Skin of body (tissue), 2 donors: ENCODE data around the gene B3GAT3. TPM values are rescaled to one million over a fixed set of nuclear protein-coding genes. Genes with fewer than 3 reads are reported as not detected.
"Not testable (repeated sequence)": the region's sequence is repeated elsewhere in the genome, so short reads cannot be mapped to it uniquely, and the experiment has no call there.

Experiments used
- DNase-seq: peaks from one replicate; lab custom pipeline; 2025; lab: John Stamatoyannopoulos, UW
- total RNA-seq: library from RNA; depleted of rRNA; stranded (reverse); fragments of >200 nt; gene quantifications from one replicate; pipeline ENCODE4 v1.2.3, GENCODE V29; 2014

Gene B3GAT3
- total RNA-seq, 1 donor from 2014 or later, result 12.5 TPM

- peak; percentile 98 for DNase-seq
These were observed 24.4 kb upstream of the B3GAT3 start, which contains the start of gene GANAB for GRCh38 chr11:62645946-62646824. TSS of gene GANAB (minus strand) at chr11:62646613. CDS start at chr11:62646599, 14 bp downstream.

DNA sequence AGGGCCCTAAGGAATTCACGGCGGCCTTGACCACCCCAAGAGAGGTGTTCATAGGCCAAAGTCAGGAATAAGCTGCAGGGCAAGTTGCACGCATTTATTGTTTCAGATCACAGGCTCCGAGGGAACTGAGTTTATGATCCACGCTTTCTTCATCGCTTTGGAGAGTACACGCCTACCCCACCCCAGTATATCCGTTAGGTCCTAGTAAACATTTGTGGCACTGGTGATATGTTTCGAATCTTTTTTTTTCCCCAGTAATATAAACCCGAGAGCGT lies 23.8 kb upstream of the B3GAT3 start:
- no peak for DNase-seq

DNA sequence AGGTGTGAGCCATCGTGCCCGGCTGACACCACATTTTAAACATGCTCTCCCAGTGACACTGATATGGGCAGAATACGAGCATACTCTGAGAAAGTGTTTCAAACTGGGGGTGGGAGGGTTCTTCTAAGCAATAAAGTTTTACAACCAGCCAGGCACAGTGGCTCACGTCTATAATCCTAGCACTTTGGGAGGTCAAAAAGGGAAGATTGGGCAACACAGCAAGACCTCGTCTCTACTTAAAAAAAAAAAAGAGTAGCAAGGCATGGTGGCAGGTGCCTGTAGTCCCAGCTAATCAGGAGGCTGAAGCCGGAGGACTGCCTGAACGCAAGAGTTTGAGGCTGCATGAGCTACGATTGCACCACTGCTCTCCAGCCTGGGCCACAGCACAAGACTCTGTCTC lies 22.4 kb upstream of the B3GAT3 start:
- no peak for DNase-seq

DNA sequence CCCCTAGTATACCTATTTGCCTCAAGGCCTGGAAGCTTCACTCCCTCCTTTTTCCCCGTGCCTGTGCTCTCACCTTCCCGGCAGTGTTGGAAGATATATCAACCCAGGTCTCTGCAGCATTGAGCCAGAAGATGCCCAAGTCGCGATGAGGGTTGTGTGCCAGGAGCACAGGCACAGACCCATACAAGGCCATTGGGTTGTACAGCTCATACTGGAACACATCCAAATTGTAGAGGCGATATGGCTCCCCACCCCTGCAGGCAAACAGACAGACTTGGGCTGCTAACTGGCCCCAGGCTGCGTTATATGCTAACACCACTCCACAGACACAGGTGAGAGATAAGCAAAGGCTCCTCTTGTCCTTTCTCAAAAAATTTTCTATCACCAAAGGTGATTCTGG lies 10.7 kb upstream of the B3GAT3 start:
- DNase-seq, result no peak

GRCh38 chr11:62627713-62628112 lies 5.9 kb upstream of the B3GAT3 start:
- DNase-seq, result no peak

DNA sequence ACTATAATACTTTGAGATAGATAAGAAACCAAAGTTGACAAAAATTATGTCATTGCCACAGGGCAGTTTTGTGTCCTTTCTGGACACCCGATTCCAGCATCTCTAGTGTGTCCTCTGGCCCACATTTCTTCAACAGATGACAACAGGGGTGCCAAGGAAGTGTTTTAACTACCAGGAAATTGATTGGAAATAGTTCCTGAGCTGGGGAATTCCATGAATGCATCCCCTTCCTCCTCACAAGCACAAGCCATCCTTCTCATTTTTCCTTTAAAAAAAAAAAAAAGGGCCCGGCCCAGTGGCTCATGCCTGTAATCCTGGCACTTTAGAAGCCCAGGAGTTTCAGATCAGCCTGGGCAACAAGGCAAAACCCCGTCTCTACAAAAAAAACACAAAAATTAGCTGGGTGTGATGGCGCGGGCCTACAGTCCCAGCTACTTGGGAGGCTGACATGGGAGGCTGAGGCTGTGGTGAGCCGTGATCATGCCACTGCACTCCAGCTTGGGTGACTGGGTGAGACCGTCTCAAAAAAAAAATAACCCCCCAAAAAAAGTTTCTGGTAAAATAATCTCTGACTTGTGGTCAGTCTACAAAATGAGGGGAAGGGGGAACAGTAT lies 797 bp upstream of the B3GAT3 start:
- no peak for DNase-seq

GRCh38 chr11:62621027-62621566 lies 689 bp downstream of the B3GAT3 start:
- DNase-seq, result no peak

DNA sequence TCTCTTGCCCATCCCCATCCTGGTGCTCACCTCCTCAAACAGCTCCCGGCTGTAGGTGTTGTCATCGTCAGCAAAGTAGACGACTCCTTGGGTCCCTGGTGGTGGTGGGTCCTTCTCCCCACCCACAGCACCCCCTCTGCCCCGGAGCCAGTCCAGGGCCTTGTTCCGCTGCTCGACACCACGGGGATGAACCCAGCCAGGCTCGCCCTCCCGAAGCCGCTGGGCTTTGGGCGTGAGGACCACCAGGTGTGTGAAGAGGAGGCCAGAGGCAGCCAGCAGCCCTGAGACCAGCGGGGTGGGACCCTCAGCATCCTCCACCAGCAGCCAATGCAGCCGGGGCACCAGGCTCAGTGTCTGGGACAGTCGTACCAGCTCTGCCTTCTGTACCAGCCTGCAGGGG lies 4.8 kb downstream of the B3GAT3 start:
- DNase-seq, result not testable (repeated sequence)

DNA sequence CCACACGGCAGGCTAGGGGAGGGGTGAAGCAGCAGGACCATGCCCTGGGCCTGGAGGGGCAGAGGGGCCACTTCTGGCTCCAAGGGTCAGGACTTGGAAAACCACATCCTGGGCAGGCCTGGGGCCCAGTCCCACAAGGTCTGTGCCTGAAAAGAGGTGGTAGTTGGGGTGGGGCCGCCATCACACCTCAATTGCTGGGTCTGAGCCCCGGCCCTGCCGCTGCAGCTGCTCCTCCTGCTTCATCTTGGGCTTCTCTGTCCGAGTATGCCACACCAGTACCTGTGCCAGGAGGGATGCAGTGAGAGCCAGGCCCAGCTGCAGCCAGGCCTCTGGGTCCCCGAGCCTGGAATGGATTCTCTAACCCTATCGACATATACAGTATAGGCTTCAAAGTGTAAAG lies 6.3 kb downstream of the B3GAT3 start:
- no peak for DNase-seq

- no peak for DNase-seq
These were observed 7.5 kb downstream of the B3GAT3 start for GRCh38 chr11:62614275-62614674.

- no peak for DNase-seq
These were observed 8.5 kb downstream of the B3GAT3 start for GRCh38 chr11:62613291-62613778.

GRCh38 chr11:62612366-62613290 lies 9.2 kb downstream of the B3GAT3 start, which contains the start of the genes EML3 and ROM1:
TSS of gene EML3 (minus strand) at chr11:62612775. CDS start at chr11:62612457, 318 bp downstream.
TSS of gene ROM1 (plus strand) at chr11:62613257. CDS start at chr11:62613282, 25 bp downstream.
- peak; percentile 81 for DNase-seq

- peak; percentile 26 for DNase-seq
These were observed 10.0 kb downstream of the B3GAT3 start for GRCh38 chr11:62611705-62612365.

DNA sequence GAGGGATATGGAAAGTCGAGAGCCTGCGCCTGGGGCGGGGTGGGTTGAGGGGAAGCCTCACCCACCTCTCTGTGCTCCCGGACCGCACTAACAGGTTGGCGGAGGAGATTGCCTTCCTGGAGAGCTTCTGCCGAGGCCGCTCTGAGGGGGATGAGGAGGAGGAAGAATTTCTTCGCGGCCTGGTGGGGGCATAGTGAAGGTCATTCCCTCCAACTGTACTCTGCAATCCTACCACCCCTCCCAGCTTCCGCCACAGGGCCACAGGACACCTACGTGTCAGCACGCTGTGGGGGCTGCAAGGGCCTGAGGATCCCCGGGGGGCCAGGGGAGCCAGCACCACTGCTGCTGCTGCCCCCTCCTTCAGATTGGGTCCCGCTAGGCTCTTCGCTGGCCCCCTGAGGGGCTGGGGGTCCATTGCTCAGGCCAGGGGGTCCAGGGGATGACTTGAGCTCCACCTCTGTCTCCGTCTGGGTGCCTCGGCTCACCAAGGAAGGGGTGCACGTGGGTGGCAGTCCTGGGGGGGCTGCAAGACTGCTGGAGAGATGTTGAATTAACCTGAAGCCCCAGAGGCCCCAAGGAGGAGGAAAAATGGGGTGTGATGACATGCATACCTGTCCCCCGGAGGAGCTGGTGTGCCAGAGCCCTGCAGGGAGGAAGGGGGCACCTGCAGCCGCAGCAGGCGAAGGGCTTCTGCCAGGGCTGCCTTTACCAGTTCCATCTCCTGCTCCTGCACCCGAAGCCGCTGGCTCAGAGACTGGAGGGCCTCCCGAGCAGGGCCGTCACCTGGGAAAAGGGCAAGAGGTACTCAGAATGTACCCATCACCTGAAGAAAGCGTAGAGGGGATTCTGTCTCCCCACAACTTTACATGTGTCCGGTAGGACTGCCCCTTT lies 10.7 kb downstream of the B3GAT3 start:
- no peak for DNase-seq

DNA sequence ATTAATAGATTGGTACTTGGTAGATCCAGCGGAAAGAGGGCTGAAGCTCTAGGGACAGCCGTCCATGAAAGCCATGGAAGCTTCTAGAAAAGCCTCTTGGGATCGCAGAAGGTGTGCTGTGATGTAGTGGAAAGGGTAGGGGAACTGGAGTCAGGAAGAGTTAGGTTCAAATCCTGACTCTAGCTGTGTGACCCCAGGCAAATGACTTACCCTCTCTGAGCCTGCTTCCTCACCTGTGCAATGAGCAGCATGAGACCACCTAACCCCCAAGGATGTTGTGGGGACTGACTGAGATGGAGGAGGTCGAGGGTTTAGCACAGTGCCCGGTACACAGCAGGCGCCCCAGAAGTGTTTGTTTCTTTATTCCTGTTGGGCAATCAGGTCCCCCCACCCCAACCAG lies 11.4 kb downstream of the B3GAT3 start:
- DNase-seq, result no peak

- DNase-seq, result no peak
These were observed 13.0 kb downstream of the B3GAT3 start for GRCh38 chr11:62608776-62609175.

GRCh38 chr11:62607714-62608113 lies 14.1 kb downstream of the B3GAT3 start:
- no peak for DNase-seq

GRCh38 chr11:62605902-62606301 lies 15.9 kb downstream of the B3GAT3 start:
- DNase-seq, result no peak

- DNase-seq, result no peak
These were observed 16.3 kb downstream of the B3GAT3 start for GRCh38 chr11:62605467-62605866.
